NK-92 (cell line): ENCODE data around the gene AGO1.
"Not testable (repeated sequence)": the region's sequence is repeated elsewhere in the genome, so short reads cannot be mapped to it uniquely, and the experiment has no call there.

ENCODE experiments used
- DNase-seq: peaks from one replicate; lab custom pipeline; 2025; ENCODE audit not compliant: unreplicated experiment; lab: John Stamatoyannopoulos, UW

Gene AGO1

GRCh38 chr1:35968396-35968795 lies 85.4 kb downstream of the AGO1 start:
- no peak for DNase-seq

DNA sequence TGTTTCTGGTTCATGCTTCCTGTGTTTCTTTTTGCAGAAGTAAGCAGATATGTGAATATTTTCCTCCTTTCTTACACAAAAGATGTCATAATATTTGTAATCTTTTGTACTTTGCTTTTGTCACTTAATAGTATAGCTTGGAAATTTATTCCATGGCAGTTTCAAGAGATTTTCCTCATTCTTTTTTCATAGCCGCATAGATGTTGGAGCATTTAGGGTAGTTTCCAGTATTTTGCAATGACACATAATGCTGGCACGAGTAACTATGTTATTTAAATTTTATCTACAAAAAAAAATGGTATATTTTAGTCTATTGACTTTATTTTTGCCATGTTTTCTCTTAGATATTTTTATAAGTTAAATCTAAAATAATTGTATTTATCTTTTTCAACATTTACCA lies 88.6 kb downstream of the AGO1 start:
- DNase-seq, result no peak

- not testable (repeated sequence) for DNase-seq
These were observed 89.6 kb downstream of the AGO1 start for GRCh38 chr1:35972631-35973030.

DNA sequence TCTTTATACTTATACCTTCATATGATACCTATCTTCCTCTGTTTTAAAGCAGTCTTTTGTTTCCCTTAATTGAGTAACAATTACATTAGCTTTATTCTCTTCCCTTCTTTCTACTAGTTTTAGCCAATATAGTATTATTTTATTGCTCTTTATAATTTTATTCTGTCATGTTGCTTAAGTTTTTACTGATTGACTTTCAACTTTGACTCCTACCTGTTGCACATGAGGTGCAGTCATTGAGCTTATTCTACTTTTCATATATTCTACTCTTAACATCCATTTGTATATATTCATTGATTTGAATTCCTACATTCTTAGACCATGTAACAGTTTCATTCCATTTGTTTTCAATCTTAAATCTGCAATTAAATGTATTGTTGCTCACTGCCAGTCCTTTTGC lies 97.1 kb downstream of the AGO1 start:
- no peak for DNase-seq
